Natural killer cell treated with Interleukin-12 subunit alpha and Interleukin-12 subunit beta and Interleukin-15 and Interleukin-18, amount 100 ng/mL, for 72 hours (primary cell): ENCODE measurements around the gene KCTD10. TPM values are rescaled to one million over a fixed set of nuclear protein-coding genes. Genes with fewer than 3 reads are reported as not detected.
A peak's percentile ranks its signal among the peaks of the same experiment; 100 is the strongest.

Experiments used
- ATAC-seq, 2 donors: fragments of 150-1000 bp; cut with Tn5 transposase in 1 of 2; sonication (Bioruptor Pico), chemical (Tn5 transposase) in 1 of 2; 2 replicates each; pipeline ENCODE4 v1.10.0; 2021
- DNase-seq: peaks from one replicate; pipeline ENCODE4 v3.0.0; 2022; ENCODE audit warnings: low spot score
- H3K27ac Mint-ChIP-seq, 2 donors: 1 replicate in 1 of 2; 2 replicates in 1 of 2; pipeline ENCODE4 v1.8.0; 2022; ENCODE audit warnings: mixed read lengths in 2 of 2, mild to moderate bottlenecking in 1 of 2, moderate library complexity in 1 of 2
- H3K27me3 Mint-ChIP-seq, 2 donors: 1 replicate in 1 of 2; 2 replicates in 1 of 2; pipeline ENCODE4 v1.8.0; 2022; ENCODE audit warnings: mixed read lengths in 2 of 2
- H3K36me3 Mint-ChIP-seq: one replicate; pipeline ENCODE4 v1.8.0; 2022; ENCODE audit warnings: mixed read lengths
- H3K4me1 Mint-ChIP-seq, 2 donors: 1 replicate in 1 of 2; 2 replicates in 1 of 2; pipeline ENCODE4 v1.8.0; 2022; ENCODE audit warnings: low read depth in 2 of 2, mixed read lengths in 2 of 2, mild to moderate bottlenecking in 1 of 2
- H3K4me3 Mint-ChIP-seq: one replicate; pipeline ENCODE4 v1.8.0; 2022; ENCODE audit warnings: mixed read lengths
- H3K9me3 Mint-ChIP-seq: 2 replicates; pipeline ENCODE4 v1.8.0; 2022; ENCODE audit warnings: mixed read lengths
- total RNA-seq, 2 donors: library from RNA; stranded (reverse); gene quantifications; one replicate each; pipeline ENCODE4 v1.2.3, GENCODE V29; 2022

Gene KCTD10
- total RNA-seq, 2 donors from 2014 or later = 49.9 to 92.0 TPM

- Mint-ChIP-seq H3K4me3 (no peak overlapping the region), H3K36me3 (peaks cover 19% of the 10 kb centered on the region), H3K9me3 (no peaks in the 10 kb centered on the region), H3K27ac (no peak overlapping the region), H3K27me3 (no peaks in the 10 kb centered on the region), H3K4me1 (no peaks in the 10 kb centered on the region)
- DNase-seq (no peak), ATAC-seq (no peak)
Measured at GRCh38 chr12:109504068-109504467, 27.0 kb upstream of the KCTD10 start.

DNA sequence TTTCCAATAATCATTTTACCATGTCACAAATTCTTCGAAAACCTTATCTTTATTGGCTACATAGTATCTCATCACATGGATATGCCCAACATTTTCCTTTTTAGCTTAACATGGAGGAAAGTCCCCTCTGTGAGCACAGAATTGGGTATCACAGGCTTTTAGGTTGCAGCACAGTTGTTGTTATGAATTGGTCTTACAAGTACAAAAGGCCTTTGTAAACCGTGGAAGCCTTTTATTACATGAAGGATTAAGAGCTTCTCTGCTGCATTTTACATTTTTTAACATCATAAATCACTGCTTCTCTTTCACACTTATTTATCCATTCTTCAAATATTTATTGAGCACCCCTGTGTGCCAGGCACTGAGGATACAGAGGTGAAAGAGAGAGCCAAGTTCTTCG lies 26.5 kb upstream of the KCTD10 start:
- no peak for DNase-seq
- no peak overlapping the region for H3K4me3 Mint-ChIP-seq
- no peak for ATAC-seq
- H3K9me3 Mint-ChIP-seq = no peaks in the 10 kb centered on the region
- peaks cover 19% of the 10 kb centered on the region for H3K36me3 Mint-ChIP-seq
- no peaks in the 10 kb centered on the region for H3K27me3 Mint-ChIP-seq
- H3K27ac Mint-ChIP-seq = no peak overlapping the region
- H3K4me1 Mint-ChIP-seq = no peaks in the 10 kb centered on the region

- no peak for ATAC-seq
- H3K27ac Mint-ChIP-seq = no peak overlapping the region
- H3K9me3 Mint-ChIP-seq = no peaks in the 10 kb centered on the region
- no peak for DNase-seq
- H3K4me3 Mint-ChIP-seq = no peak overlapping the region
- H3K27me3 Mint-ChIP-seq = no peaks in the 10 kb centered on the region
- H3K36me3 Mint-ChIP-seq = peaks cover 26% of the 10 kb centered on the region
- H3K4me1 Mint-ChIP-seq = peaks cover 0 to 3% of the 10 kb centered on the region in 2 donors
Measured at GRCh38 chr12:109502332-109502731, 25.2 kb upstream of the KCTD10 start.

- ATAC-seq (no peak), DNase-seq (no peak)
- Mint-ChIP-seq H3K4me3 (no peak overlapping the region), H3K27ac (no peak overlapping the region), H3K36me3 (peaks cover 26% of the 10 kb centered on the region), H3K9me3 (no peaks in the 10 kb centered on the region), H3K4me1 (peaks cover 4 to 6% of the 10 kb centered on the region in 2 donors), H3K27me3 (no peaks in the 10 kb centered on the region)
Measured at GRCh38 chr12:109501299-109501698, 24.2 kb upstream of the KCTD10 start.

GRCh38 chr12:109500406-109501185 lies 23.5 kb upstream of the KCTD10 start:
- H3K27me3 Mint-ChIP-seq = no peaks in the 10 kb centered on the region

GRCh38 chr12:109497675-109498074 lies 20.6 kb upstream of the KCTD10 start:
- Mint-ChIP-seq H3K27me3 (no peaks in the 10 kb centered on the region), H3K9me3 (no peaks in the 10 kb centered on the region), H3K4me3 (no peak overlapping the region), H3K4me1 (peaks cover 20 to 27% of the 10 kb centered on the region in 2 donors), H3K36me3 (peaks cover 12% of the 10 kb centered on the region), H3K27ac (peak overlapping the region in 1 of 2 donors; percentile 33)
- DNase-seq (no peak), ATAC-seq (no peak)

More at GRCh38 chr12:109500406-109501185, 23.5 kb upstream of the KCTD10 start:
- Mint-ChIP-seq H3K9me3 (no peaks in the 10 kb centered on the region), H3K36me3 (peaks cover 24% of the 10 kb centered on the region), H3K4me1 (peaks cover 8 to 13% of the 10 kb centered on the region in 2 donors), H3K27ac (no peak overlapping the region), H3K4me3 (no peak overlapping the region)
- DNase-seq (no peak), ATAC-seq (no peak)

- Mint-ChIP-seq H3K4me3 (no peak overlapping the region), H3K36me3 (peaks cover 12% of the 10 kb centered on the region), H3K27ac (no peak overlapping the region), H3K27me3 (no peaks in the 10 kb centered on the region), H3K9me3 (no peaks in the 10 kb centered on the region), H3K4me1 (peaks cover 20 to 27% of the 10 kb centered on the region in 2 donors)
- ATAC-seq = no peak
- DNase-seq = no peak
Measured at GRCh38 chr12:109496306-109496705, 19.2 kb upstream of the KCTD10 start.

DNA sequence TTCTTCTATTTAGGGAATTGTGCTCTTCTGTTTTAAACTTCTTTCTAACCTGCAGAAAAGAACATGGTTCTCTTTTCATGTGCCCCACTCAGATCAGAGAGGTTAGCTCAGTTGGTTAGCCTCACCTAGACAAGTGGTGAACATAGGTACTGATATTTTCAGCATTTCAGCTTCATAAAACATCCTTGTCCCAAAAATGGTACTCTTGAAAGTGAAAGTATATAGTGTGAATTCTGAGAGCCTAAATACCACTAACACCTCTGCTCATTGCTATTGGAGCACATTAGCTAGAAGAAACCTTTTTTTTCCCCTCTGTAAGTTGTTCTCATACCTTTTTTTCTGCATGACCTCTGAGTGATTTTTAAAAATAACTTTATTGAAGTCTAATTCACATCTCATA lies 17.9 kb upstream of the KCTD10 start:
- Mint-ChIP-seq H3K9me3 (no peaks in the 10 kb centered on the region), H3K4me3 (no peak overlapping the region), H3K36me3 (peaks cover 22% of the 10 kb centered on the region), H3K27me3 (no peaks in the 10 kb centered on the region), H3K27ac (peak overlapping the region in 1 of 2 donors; percentile 40), H3K4me1 (peaks cover 20 to 27% of the 10 kb centered on the region in 2 donors)
- ATAC-seq = peak; percentile 48 to 61
- DNase-seq = no peak

DNA sequence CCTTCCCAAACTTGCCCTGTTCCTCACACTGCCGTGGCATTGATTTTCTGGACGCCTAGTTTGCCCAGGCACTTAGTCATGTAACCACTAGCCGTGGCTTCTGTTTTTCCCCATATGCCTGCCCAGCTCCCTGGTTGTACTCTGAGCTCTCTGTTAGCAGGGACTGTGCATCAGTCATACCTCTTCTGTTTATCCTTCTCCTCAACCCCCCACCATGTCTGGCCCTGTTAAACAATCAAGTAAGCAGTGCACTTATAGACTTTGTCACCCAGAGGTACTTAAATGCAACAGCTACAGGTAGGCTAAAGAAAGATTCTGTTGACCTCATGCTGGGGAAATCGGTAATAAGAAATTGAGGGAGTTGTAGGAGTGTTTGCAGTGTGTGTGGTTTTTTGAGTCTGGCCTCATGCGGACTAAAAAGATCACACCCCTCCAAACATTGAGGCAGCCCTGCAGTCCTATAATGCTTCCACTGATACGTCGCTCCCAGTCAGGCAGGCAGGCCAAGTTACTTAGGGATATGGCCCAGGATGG lies 17.3 kb upstream of the KCTD10 start:
- H3K36me3 Mint-ChIP-seq = peaks cover 24% of the 10 kb centered on the region

DNA sequence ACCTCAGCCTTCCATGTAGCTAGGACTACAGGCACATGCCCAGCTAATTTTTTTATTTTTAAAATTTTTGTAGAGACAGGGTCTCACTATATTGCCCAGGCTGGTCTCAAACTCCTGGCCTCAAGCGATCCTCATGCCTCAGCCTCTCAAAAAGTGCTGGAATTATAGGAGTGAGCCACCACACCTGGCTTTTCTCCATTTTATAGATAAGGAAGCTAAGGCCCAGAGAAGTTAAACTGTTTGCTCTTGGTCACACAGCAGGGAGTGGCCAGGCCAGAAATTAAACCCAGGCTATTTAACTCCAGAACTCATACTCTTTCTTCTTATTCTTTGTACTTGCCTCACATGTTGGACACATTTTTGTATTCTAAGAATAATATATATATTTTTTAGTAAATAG lies 16.8 kb upstream of the KCTD10 start:
- ATAC-seq (no peak), DNase-seq (no peak)
- H3K27ac Mint-ChIP-seq = peak overlapping the region in 1 of 2 donors; percentile 40
- peaks cover 20 to 27% of the 10 kb centered on the region in 2 donors for H3K4me1 Mint-ChIP-seq
- H3K9me3 Mint-ChIP-seq = no peaks in the 10 kb centered on the region
- H3K36me3 Mint-ChIP-seq = peaks cover 28% of the 10 kb centered on the region
- no peaks in the 10 kb centered on the region for H3K27me3 Mint-ChIP-seq
- H3K4me3 Mint-ChIP-seq = no peak overlapping the region

More for the DNA sequence above, 17.3 kb upstream of the KCTD10 start:
- ATAC-seq (peak; percentile 38 to 77), DNase-seq (no peak)
- no peaks in the 10 kb centered on the region for H3K9me3 Mint-ChIP-seq
- no peaks in the 10 kb centered on the region for H3K27me3 Mint-ChIP-seq
- H3K4me1 Mint-ChIP-seq = peaks cover 20 to 27% of the 10 kb centered on the region in 2 donors
- H3K27ac Mint-ChIP-seq = peak overlapping the region in 1 of 2 donors; percentile 40
- no peak overlapping the region for H3K4me3 Mint-ChIP-seq

DNA sequence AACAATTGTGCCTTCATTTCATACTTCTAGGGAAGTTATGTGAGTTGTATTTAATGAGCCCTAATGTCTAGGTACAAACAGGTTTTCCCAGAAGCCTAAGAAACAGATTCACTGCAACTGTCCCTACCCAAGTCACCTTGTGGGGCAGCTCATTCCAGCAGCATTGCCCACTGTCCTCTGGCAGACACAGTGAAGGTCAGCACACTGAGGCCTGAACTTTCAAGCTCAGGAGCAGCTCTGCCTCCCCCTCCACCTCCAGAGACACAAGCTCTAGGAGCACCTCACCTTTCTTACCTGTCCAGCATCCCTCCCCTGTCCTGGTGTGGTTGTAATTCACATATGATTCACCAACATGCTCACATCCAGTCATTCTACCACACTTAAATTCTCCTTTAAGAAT lies 16.0 kb upstream of the KCTD10 start:
- H3K4me3 Mint-ChIP-seq = no peak overlapping the region
- no peak for ATAC-seq
- no peaks in the 10 kb centered on the region for H3K9me3 Mint-ChIP-seq
- no peaks in the 10 kb centered on the region for H3K27me3 Mint-ChIP-seq
- peaks cover 20 to 27% of the 10 kb centered on the region in 2 donors for H3K4me1 Mint-ChIP-seq
- H3K36me3 Mint-ChIP-seq = peaks cover 28% of the 10 kb centered on the region
- no peak overlapping the region for H3K27ac Mint-ChIP-seq
- no peak for DNase-seq

DNA sequence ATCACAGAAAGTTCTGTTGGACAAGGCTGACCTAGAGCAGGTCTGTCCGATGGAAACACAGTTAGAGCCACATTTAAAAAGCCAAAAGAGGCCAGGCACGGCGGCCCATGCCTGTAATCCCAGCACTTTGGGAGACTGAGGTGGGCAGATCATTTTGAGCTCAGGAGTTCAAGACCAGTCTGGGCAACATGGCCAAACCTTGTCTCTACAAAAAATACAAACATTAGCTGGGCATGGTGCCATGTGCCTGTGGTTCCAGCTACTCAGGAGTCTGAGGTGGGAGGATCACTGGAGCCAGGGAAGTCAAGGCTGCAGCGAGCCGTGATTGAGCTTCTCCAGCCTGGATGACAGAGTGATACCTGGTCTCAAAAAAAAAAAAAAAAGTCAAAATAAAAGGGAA lies 15.3 kb upstream of the KCTD10 start:
- H3K27me3 Mint-ChIP-seq = no peaks in the 10 kb centered on the region
- H3K27ac Mint-ChIP-seq = no peak overlapping the region
- peaks cover 20 to 24% of the 10 kb centered on the region in 2 donors for H3K4me1 Mint-ChIP-seq
- H3K36me3 Mint-ChIP-seq = peaks cover 21% of the 10 kb centered on the region
- no peak overlapping the region for H3K4me3 Mint-ChIP-seq
- ATAC-seq (no peak), DNase-seq (no peak)
- H3K9me3 Mint-ChIP-seq = no peaks in the 10 kb centered on the region

- H3K9me3 Mint-ChIP-seq = no peaks in the 10 kb centered on the region
- no peak overlapping the region for H3K27ac Mint-ChIP-seq
- no peaks in the 10 kb centered on the region for H3K27me3 Mint-ChIP-seq
- H3K4me1 Mint-ChIP-seq = peaks cover 20 to 24% of the 10 kb centered on the region in 2 donors
- DNase-seq (no peak), ATAC-seq (no peak)
- H3K36me3 Mint-ChIP-seq = peaks cover 20% of the 10 kb centered on the region
- no peak overlapping the region for H3K4me3 Mint-ChIP-seq
Measured at GRCh38 chr12:109491671-109492070, 14.6 kb upstream of the KCTD10 start.

DNA sequence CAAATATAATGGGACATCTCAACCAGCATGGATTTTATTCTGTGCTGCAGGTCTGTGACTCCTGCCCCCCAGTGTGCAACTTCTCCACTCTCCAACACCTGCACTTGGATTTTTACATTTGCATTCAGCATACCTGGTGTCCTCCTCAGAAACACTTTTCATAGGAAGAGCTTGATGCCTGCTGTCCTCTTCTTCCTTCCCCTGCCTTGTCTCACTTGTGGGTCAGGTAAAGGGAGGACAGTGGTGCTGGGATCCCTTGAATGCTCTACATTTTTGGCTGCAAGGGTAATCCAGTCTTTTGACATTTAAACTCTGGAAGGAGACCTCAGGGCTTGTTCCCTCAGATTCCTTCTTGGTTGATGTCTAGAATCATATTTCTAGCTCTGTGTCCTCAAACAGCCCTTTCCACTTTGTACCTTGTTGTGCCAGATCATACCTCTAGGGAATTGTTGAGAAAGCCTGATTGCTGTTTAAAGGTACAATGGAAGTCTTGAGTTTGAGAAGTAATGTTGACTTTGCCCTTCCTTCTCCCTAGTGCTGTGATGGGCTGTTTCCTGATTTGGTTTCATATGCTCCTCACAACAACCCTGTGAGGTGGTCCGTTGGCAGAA lies 13.0 kb upstream of the KCTD10 start:
- no peak overlapping the region for H3K4me3 Mint-ChIP-seq
- peaks cover 23% of the 10 kb centered on the region for H3K36me3 Mint-ChIP-seq
- no peaks in the 10 kb centered on the region for H3K9me3 Mint-ChIP-seq
- H3K4me1 Mint-ChIP-seq = peaks cover 9 to 10% of the 10 kb centered on the region in 2 donors
- DNase-seq (no peak), ATAC-seq (no peak)
- H3K27me3 Mint-ChIP-seq = no peaks in the 10 kb centered on the region
- no peak overlapping the region for H3K27ac Mint-ChIP-seq
